NCI-H2081 (cell line): ENCODE results near the gene GFI1B.
"Not testable (repeated sequence)": the region's sequence is repeated elsewhere in the genome, so short reads cannot be mapped to it uniquely, and the experiment has no call there.

Experiments used
- DNase-seq, 2 experiments: peaks; one replicate each; lab custom pipeline; 2025; lab: John Stamatoyannopoulos, UW

Gene GFI1B

GRCh38 chr9:132969783-132970182 lies 8.7 kb upstream of the GFI1B start:
- DNase-seq: no peak

GRCh38 chr9:132970324-132971062 lies 8.0 kb upstream of the GFI1B start:
- DNase-seq: no peak

- DNase-seq: no peak
Measured at GRCh38 chr9:132973166-132973565, 5.3 kb upstream of the GFI1B start.

- DNase-seq: peak in 1 of 2 experiments; percentile 36
Measured at GRCh38 chr9:132973713-132974112, 4.8 kb upstream of the GFI1B start.

- DNase-seq: no peak
Measured at GRCh38 chr9:132975961-132976360, 2.5 kb upstream of the GFI1B start.

- no peak for DNase-seq
Measured at GRCh38 chr9:132976571-132976970, 1.9 kb upstream of the GFI1B start.

GRCh38 chr9:132978112-132978450 lies 413 bp upstream of the GFI1B start:
- DNase-seq: no peak

GRCh38 chr9:132980157-132980556 lies 1.7 kb downstream of the GFI1B start:
- DNase-seq: no peak

GRCh38 chr9:132982458-132982857 lies 4.0 kb downstream of the GFI1B start:
- DNase-seq: no peak

- no peak for DNase-seq
Measured at GRCh38 chr9:132983491-132984201, 5.2 kb downstream of the GFI1B start.

GRCh38 chr9:132984202-132985070 lies 5.9 kb downstream of the GFI1B start:
- no peak for DNase-seq

GRCh38 chr9:132985071-132985350 lies 6.5 kb downstream of the GFI1B start:
- no peak for DNase-seq

- DNase-seq: no peak
Measured at GRCh38 chr9:132985489-132985888, 7.0 kb downstream of the GFI1B start.

- no peak for DNase-seq
Measured at GRCh38 chr9:132986114-132986513, 7.6 kb downstream of the GFI1B start.

- DNase-seq: no peak
Measured at GRCh38 chr9:132986640-132987620, 8.4 kb downstream of the GFI1B start.

GRCh38 chr9:132988244-132989013 lies 9.9 kb downstream of the GFI1B start:
- DNase-seq: no peak

- DNase-seq: no peak
Measured at GRCh38 chr9:132989014-132989310, 10.5 kb downstream of the GFI1B start.

GRCh38 chr9:132989414-132989996 lies 11.0 kb downstream of the GFI1B start:
- no peak for DNase-seq

GRCh38 chr9:132989998-132990557 lies 11.6 kb downstream of the GFI1B start:
- not testable (repeated sequence) for DNase-seq

GRCh38 chr9:132990781-132991180 lies 12.3 kb downstream of the GFI1B start:
- no peak for DNase-seq
